Fibroblast of skin of right biceps (primary cell): Measurements from ENCODE around the gene CFAP20DC.
"Not testable (repeated sequence)": the region's sequence is repeated elsewhere in the genome, so short reads cannot be mapped to it uniquely, and the experiment has no call there.

Experiments used
- DNase-seq: peaks from one replicate; pipeline ENCODE4 v3.0.0-alpha.2; 2013

The CFAP20DC gene

GRCh38 chr3:58864480-58864879, 185.3 kb downstream of the CFAP20DC start:
- DNase-seq: no peak

GRCh38 chr3:58863206-58863605, 186.6 kb downstream of the CFAP20DC start:
- DNase-seq: no peak

GRCh38 chr3:58861551-58861950, 188.3 kb downstream of the CFAP20DC start:
- no peak for DNase-seq

- no peak for DNase-seq
These were observed 191.7 kb downstream of the CFAP20DC start for GRCh38 chr3:58858126-58858525.

GRCh38 chr3:58857402-58857801, 192.4 kb downstream of the CFAP20DC start:
- DNase-seq: no peak

GRCh38 chr3:58848826-58849225, 201.0 kb downstream of the CFAP20DC start:
- DNase-seq: no peak

GRCh38 chr3:58842050-58842747, 207.6 kb downstream of the CFAP20DC start:
- DNase-seq: not testable (repeated sequence)

- DNase-seq: no peak
These were observed 208.9 kb downstream of the CFAP20DC start for GRCh38 chr3:58840949-58841348.

GRCh38 chr3:58839964-58840363, 209.9 kb downstream of the CFAP20DC start:
- no peak for DNase-seq

GRCh38 chr3:58839187-58839586, 210.6 kb downstream of the CFAP20DC start:
- DNase-seq: no peak

- DNase-seq: peak; percentile 44
These were observed 212.0 kb downstream of the CFAP20DC start for GRCh38 chr3:58837856-58838255.

- DNase-seq: no peak
These were observed 212.5 kb downstream of the CFAP20DC start for GRCh38 chr3:58837141-58837843.

GRCh38 chr3:58835086-58835485, 214.7 kb downstream of the CFAP20DC start:
- DNase-seq: peak; percentile 80

GRCh38 chr3:58833491-58833890, 216.3 kb downstream of the CFAP20DC start:
- DNase-seq: peak; percentile 38

- DNase-seq: no peak
These were observed 220.4 kb downstream of the CFAP20DC start for GRCh38 chr3:58829321-58830000.

GRCh38 chr3:58824777-58825176, 225.0 kb downstream of the CFAP20DC start:
- no peak for DNase-seq

- peak; percentile 65 for DNase-seq
These were observed 225.5 kb downstream of the CFAP20DC start for GRCh38 chr3:58824285-58824684.

- not testable (repeated sequence) for DNase-seq
These were observed 243.1 kb downstream of the CFAP20DC start for GRCh38 chr3:58806551-58807244.

GRCh38 chr3:58804914-58805313, 244.9 kb downstream of the CFAP20DC start:
- DNase-seq: no peak

GRCh38 chr3:58801541-58801940, 248.3 kb downstream of the CFAP20DC start:
- no peak for DNase-seq

GRCh38 chr3:58800940-58801339, 248.9 kb downstream of the CFAP20DC start:
- DNase-seq: no peak

GRCh38 chr3:58800032-58800431, 249.8 kb downstream of the CFAP20DC start:
- DNase-seq: no peak

GRCh38 chr3:58799271-58799670, 250.6 kb downstream of the CFAP20DC start:
- no peak for DNase-seq
